Left ventricle myocardium inferior (tissue), 1 donor: ENCODE data around the gene SCN8A. TPM values are rescaled to one million over a fixed set of nuclear protein-coding genes. Genes with fewer than 3 reads are reported as not detected.

Experiments
- DNase-seq: peaks from one replicate; pipeline ENCODE4 v3.0.0-alpha.2; 2020
- H3K27ac ChIP-seq: fragments of 200-600 bp; replicated peaks from 2 replicates; pipeline ENCODE4 v1.8.0; 2021
- H3K27me3 ChIP-seq: fragments of 200-600 bp; 2 replicates; pipeline ENCODE4 v1.8.0; 2021; ENCODE audit warnings: low read depth
- H3K36me3 ChIP-seq: fragments of 200-600 bp; 2 replicates; pipeline ENCODE4 v1.8.0; 2021
- H3K4me1 ChIP-seq: fragments of 200-600 bp; 2 replicates; pipeline ENCODE4 v1.8.0; 2021
- H3K4me3 ChIP-seq: fragments of 200-600 bp; 2 replicates; pipeline ENCODE4 v1.8.0; 2021; ENCODE audit warnings: mild to moderate bottlenecking, moderate library complexity
- H3K9me3 ChIP-seq: fragments of 200-600 bp; replicated peaks from 2 replicates; pipeline ENCODE4 v1.8.0; 2021
- intact Hi-C: fragments of 100-400 bp; cut with micrococcal nuclease; formaldehyde crosslinking; loops from one replicate; pipeline ENCODE4 v1.11.0; 2022
- total RNA-seq: library from RNA; stranded (reverse); fragmentation: NEBNext Ultra II Directional; extraction: Animal tissue kit (Norgen Biotek cat#: 25700); gene quantifications from one replicate; pipeline ENCODE4 v1.2.1, GENCODE V29; 2021
- TF ChIP-seq, protein P1 (sequence below): fragments of 200-600 bp; IDR thresholded peaks from 2 replicates; pipeline ENCODE4 v1.8.0; 2021; ENCODE audit warnings: antibody characterized with exemption, mild to moderate bottlenecking, borderline replicate concordance
- donor health status: DM: no; HTN: yes; CAD: no; lungs with severe emphysema.

SCN8A gene
- total RNA-seq, 1 donor from 2014 or later = 0.41 TPM

GRCh38 chr12:51771008-51771407, 180.0 kb downstream of the SCN8A start:
- H3K9me3 ChIP-seq = no peaks in the 10 kb centered on the region
- H3K4me3 ChIP-seq = no peak overlapping the region
- intact Hi-C loops = no loop called here
- no peaks in the 10 kb centered on the region for H3K36me3 ChIP-seq
- no peaks in the 10 kb centered on the region for H3K27me3 ChIP-seq
- no peak overlapping the region for H3K27ac ChIP-seq
- TF ChIP-seq, protein P1, sequence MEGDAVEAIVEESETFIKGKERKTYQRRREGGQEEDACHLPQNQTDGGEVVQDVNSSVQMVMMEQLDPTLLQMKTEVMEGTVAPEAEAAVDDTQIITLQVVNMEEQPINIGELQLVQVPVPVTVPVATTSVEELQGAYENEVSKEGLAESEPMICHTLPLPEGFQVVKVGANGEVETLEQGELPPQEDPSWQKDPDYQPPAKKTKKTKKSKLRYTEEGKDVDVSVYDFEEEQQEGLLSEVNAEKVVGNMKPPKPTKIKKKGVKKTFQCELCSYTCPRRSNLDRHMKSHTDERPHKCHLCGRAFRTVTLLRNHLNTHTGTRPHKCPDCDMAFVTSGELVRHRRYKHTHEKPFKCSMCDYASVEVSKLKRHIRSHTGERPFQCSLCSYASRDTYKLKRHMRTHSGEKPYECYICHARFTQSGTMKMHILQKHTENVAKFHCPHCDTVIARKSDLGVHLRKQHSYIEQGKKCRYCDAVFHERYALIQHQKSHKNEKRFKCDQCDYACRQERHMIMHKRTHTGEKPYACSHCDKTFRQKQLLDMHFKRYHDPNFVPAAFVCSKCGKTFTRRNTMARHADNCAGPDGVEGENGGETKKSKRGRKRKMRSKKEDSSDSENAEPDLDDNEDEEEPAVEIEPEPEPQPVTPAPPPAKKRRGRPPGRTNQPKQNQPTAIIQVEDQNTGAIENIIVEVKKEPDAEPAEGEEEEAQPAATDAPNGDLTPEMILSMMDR = no peak
- DNase-seq = no peak
- peaks cover 6% of the 10 kb centered on the region for H3K4me1 ChIP-seq

GRCh38 chr12:51773145-51773869, 182.3 kb downstream of the SCN8A start:
- TF ChIP-seq, protein P1 = no peak
- no peaks in the 10 kb centered on the region for H3K36me3 ChIP-seq
- DNase-seq = no peak
- peaks cover 6% of the 10 kb centered on the region for H3K4me1 ChIP-seq
- H3K4me3 ChIP-seq = no peak overlapping the region
- no peaks in the 10 kb centered on the region for H3K9me3 ChIP-seq
- intact Hi-C loops = no loop called here
- H3K27me3 ChIP-seq = no peaks in the 10 kb centered on the region
- H3K27ac ChIP-seq = no peak overlapping the region

GRCh38 chr12:51774933-51775332, 183.9 kb downstream of the SCN8A start:
- no peak for DNase-seq
- peaks cover 6% of the 10 kb centered on the region for H3K4me1 ChIP-seq
- H3K9me3 ChIP-seq = no peaks in the 10 kb centered on the region
- intact Hi-C loops = no loop called here
- no peaks in the 10 kb centered on the region for H3K36me3 ChIP-seq
- no peaks in the 10 kb centered on the region for H3K27me3 ChIP-seq
- TF ChIP-seq, protein P1 = no peak
- H3K27ac ChIP-seq = no peak overlapping the region
- no peak overlapping the region for H3K4me3 ChIP-seq

- H3K27ac ChIP-seq = no peak overlapping the region
- no peaks in the 10 kb centered on the region for H3K9me3 ChIP-seq
- H3K4me1 ChIP-seq = no peaks in the 10 kb centered on the region
- H3K4me3 ChIP-seq = no peak overlapping the region
- intact Hi-C loops = no loop called here
- TF ChIP-seq, protein P1 = no peak
- H3K36me3 ChIP-seq = no peaks in the 10 kb centered on the region
- H3K27me3 ChIP-seq = peaks cover 14% of the 10 kb centered on the region
- DNase-seq = no peak
These were observed 186.4 kb downstream of the SCN8A start for GRCh38 chr12:51777457-51777856.

DNA sequence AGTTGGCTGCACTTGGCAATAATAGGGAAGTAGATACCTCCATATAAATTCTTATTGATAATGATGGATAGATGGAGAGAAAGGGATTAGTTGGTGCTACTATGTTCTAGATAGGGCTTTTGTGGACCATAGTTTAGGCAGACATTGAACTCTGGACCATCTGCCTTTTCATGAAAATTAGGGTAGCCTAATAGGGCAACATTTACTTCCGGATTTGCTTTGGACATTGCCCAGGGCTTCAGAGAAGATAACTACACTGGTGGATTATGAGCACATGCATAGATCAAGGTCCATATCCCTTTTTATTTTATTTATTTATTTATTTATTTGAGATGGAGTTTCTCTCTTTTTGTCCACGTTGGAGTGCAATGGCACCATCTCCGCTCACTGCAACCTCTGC, 186.9 kb downstream of the SCN8A start:
- intact Hi-C loops = no loop called here
- Histone ChIP-seq H3K36me3 (no peaks in the 10 kb centered on the region), H3K4me1 (no peaks in the 10 kb centered on the region), H3K4me3 (no peak overlapping the region), H3K27me3 (peaks cover 17% of the 10 kb centered on the region), H3K9me3 (no peaks in the 10 kb centered on the region), H3K27ac (no peak overlapping the region)
- DNase-seq = no peak
- TF ChIP-seq, protein P1 = no peak
